Measurements from ENCODE around the gene TMEM254.

GRCh38 chr10:80118669-80119068 lies 40.2 kb downstream of the TMEM254 start:
- TF ChIP-seq CTCF (IDR thresholded peaks at IDR 0.05; ENCODE audit: low read length): no peak
- TF ChIP-seq EZH2 (IDR thresholded peaks at IDR 0.05; ENCODE audit: borderline replicate concordance, low read length): no peak
